SU-DHL-6 (cell line): ENCODE measurements around the gene KRTAP5-8.
"Not testable (repeated sequence)": the region's sequence is repeated elsewhere in the genome, so short reads cannot be mapped to it uniquely, and the experiment has no call there.

Experiments
- H2AFZ ChIP-seq: fragments of 200-600 bp; sonication (generic); 2 replicates; pipeline ENCODE4 v1.6.1; 2014; ENCODE audit warnings: low read depth, mild to moderate bottlenecking, moderate library complexity, mixed read lengths, antibody characterized with exemption, low read length; ENCODE audit not compliant: severe bottlenecking
- H3F3A ChIP-seq: fragments of 200-600 bp; shearing (Covaris generic); 2 replicates; pipeline ENCODE4 v1.6.0; 2016; ENCODE audit warnings: antibody characterized with exemption, mild to moderate bottlenecking; ENCODE audit not compliant: insufficient read depth
- H3K27ac ChIP-seq: fragments of 200-600 bp; sonication (generic); 2 replicates; pipeline ENCODE4 v1.5.1; 2016; ENCODE audit warnings: low read depth, mild to moderate bottlenecking, low read length, moderate library complexity, mixed read lengths
- H3K27me3 ChIP-seq: fragments of 200-600 bp; sonication (generic), shearing (Covaris generic); 2 replicates; pipeline ENCODE4 v1.6.0; 2014; ENCODE audit warnings: mild to moderate bottlenecking, low read length
- H3K36me3 ChIP-seq: fragments of 200-600 bp; sonication (generic); 2 replicates; pipeline ENCODE4 v1.6.1; 2014; ENCODE audit warnings: mild to moderate bottlenecking, low read length, mixed read lengths
- H3K4me2 ChIP-seq: fragments of 300-600, 200-600 bp; shearing (Covaris generic), sonication (generic); 2 replicates; pipeline ENCODE4 v1.6.0; 2014; ENCODE audit warnings: low read length, low read depth, mild to moderate bottlenecking; ENCODE audit not compliant: poor library complexity, severe bottlenecking
- H3K4me3 ChIP-seq: fragments of 200-600 bp; sonication (generic); 2 replicates; pipeline ENCODE4 v1.5.1; 2014; ENCODE audit warnings: antibody characterized with exemption, low read length, mild to moderate bottlenecking, mixed read lengths; ENCODE audit not compliant: insufficient read depth, poor library complexity, severe bottlenecking
- H3K79me2 ChIP-seq: fragments of 200-600 bp; sonication (generic); 2 replicates; pipeline ENCODE4 v1.6.1; 2014; ENCODE audit warnings: mild to moderate bottlenecking, low read length, moderate library complexity; ENCODE audit not compliant: insufficient read depth
- H3K9ac ChIP-seq: fragments of 200-600 bp; sonication (generic); 2 replicates; pipeline ENCODE4 v1.7.0; 2014; ENCODE audit warnings: mild to moderate bottlenecking, low read length
- H3K9me2 ChIP-seq: fragments of 200-600 bp; sonication (generic); replicated peaks from 2 replicates; pipeline ENCODE4 v1.6.1; 2014; ENCODE audit warnings: low read length; ENCODE audit not compliant: insufficient read depth
- H3K9me3 ChIP-seq: fragments of 200-600 bp; sonication (generic); 2 replicates; pipeline ENCODE4 v1.6.1; 2014; ENCODE audit warnings: low read length, mixed read lengths; ENCODE audit not compliant: insufficient read depth
- H4K20me1 ChIP-seq: fragments of 200-600 bp; sonication (generic); 2 replicates; pipeline ENCODE4 v1.6.1; 2014; ENCODE audit warnings: low read depth, mild to moderate bottlenecking, antibody characterized with exemption, low read length, moderate library complexity, mixed read lengths
- EZH2phosphoT487 ChIP-seq: fragments of 200-600 bp; sonication (generic), shearing (Covaris generic); conservative IDR thresholded peaks from 2 replicates; pipeline ENCODE4 v1.6.1; 2018; ENCODE audit warnings: mild to moderate bottlenecking, antibody characterized with exemption, low read length, moderate library complexity, mixed read lengths
- TF ChIP-seq, protein P1 (sequence below): fragments of 200-600 bp; sonication (generic); IDR thresholded peaks from one replicate; pipeline ENCODE4 v1.5.1; 2017; ENCODE audit warnings: antibody characterized with exemption, mild to moderate bottlenecking, low read length, moderate library complexity; ENCODE audit not compliant: insufficient read depth, poor library complexity, severe bottlenecking

KRTAP5-8 gene

DNA sequence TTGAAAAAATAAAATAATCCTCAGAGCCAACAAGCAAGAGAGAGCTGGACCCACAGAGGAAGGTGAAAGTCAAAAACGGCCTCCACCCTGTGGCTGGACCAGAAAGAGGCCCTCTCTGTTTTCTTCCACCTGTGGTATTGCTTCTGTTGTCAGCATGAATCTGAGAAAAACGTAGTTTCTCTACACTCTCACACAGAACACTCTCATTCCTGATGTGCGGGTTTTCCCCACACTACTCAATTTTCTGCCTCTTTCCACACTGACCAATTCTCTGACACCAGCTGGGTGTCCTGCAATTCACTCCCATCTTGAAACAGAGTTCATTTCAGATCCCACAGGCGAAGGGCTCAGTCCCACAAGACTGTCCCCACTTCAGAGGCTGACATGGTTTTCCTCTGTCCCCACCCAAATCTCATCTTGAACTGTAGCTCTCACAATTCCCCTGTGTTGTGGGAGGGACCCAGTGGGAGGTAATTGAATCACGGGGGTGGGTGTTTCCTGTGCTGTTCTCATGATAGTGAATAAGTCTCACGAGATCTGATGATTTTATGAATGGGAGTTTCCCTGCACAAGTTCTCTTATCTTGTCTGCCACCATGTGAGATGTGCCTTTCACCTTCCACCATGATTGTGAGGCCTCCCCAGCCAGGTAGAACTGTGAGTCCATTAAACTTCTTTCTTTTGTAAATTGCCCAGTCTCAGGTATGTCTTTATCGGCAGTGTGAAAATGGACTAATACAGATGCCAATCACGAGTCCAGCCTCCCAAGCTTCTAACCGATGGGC is 2.9 kb downstream of the KRTAP5-8 start:
- H3K27me3 ChIP-seq, H3K27ac ChIP-seq, H3K4me2 ChIP-seq, H3F3A ChIP-seq, H3K79me2 ChIP-seq, H3K9me3 ChIP-seq, H2AFZ ChIP-seq, H3K9me2 ChIP-seq, H3K9ac ChIP-seq, H3K36me3 ChIP-seq, H4K20me1 ChIP-seq, H3K4me3 ChIP-seq: not testable (repeated sequence)

DNA sequence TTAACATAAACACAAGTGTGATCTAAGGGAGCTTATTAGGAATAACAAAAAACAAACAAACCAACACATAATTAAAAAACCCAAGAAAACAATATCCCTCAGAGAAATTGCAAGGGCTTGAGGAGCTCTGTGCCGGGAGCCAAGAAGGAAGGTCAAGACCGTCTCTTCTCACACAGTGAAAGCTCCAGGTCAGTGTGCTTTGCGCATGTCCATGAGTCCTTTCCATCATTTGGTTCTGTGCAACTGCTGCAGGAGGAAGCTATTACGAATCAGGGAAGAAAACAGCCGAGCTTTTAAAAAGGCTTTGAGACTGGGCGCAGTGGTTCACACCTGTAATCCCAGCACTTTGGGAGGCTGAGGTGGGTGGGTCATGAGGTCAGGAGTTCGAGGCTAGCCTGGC is 4.6 kb downstream of the KRTAP5-8 start:
- H3K27ac ChIP-seq, result no peak overlapping the region
- no peak overlapping the region for H3K4me2 ChIP-seq
- H3K27me3 ChIP-seq, result no peaks in the 10 kb centered on the region
- H3K4me3 ChIP-seq, result no peak overlapping the region
- no peak for TF ChIP-seq EZH2phosphoT487
- TF ChIP-seq, protein P1, sequence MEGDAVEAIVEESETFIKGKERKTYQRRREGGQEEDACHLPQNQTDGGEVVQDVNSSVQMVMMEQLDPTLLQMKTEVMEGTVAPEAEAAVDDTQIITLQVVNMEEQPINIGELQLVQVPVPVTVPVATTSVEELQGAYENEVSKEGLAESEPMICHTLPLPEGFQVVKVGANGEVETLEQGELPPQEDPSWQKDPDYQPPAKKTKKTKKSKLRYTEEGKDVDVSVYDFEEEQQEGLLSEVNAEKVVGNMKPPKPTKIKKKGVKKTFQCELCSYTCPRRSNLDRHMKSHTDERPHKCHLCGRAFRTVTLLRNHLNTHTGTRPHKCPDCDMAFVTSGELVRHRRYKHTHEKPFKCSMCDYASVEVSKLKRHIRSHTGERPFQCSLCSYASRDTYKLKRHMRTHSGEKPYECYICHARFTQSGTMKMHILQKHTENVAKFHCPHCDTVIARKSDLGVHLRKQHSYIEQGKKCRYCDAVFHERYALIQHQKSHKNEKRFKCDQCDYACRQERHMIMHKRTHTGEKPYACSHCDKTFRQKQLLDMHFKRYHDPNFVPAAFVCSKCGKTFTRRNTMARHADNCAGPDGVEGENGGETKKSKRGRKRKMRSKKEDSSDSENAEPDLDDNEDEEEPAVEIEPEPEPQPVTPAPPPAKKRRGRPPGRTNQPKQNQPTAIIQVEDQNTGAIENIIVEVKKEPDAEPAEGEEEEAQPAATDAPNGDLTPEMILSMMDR, result no peak
- H2AFZ ChIP-seq, result no peak overlapping the region
- H3K79me2 ChIP-seq, result no peaks in the 10 kb centered on the region
- no peaks in the 10 kb centered on the region for H3K9me2 ChIP-seq
- no peaks in the 10 kb centered on the region for H3K36me3 ChIP-seq
- H4K20me1 ChIP-seq, result no peaks in the 10 kb centered on the region
- no peak overlapping the region for H3K9ac ChIP-seq
- no peaks in the 10 kb centered on the region for H3F3A ChIP-seq
- no peaks in the 10 kb centered on the region for H3K9me3 ChIP-seq

DNA sequence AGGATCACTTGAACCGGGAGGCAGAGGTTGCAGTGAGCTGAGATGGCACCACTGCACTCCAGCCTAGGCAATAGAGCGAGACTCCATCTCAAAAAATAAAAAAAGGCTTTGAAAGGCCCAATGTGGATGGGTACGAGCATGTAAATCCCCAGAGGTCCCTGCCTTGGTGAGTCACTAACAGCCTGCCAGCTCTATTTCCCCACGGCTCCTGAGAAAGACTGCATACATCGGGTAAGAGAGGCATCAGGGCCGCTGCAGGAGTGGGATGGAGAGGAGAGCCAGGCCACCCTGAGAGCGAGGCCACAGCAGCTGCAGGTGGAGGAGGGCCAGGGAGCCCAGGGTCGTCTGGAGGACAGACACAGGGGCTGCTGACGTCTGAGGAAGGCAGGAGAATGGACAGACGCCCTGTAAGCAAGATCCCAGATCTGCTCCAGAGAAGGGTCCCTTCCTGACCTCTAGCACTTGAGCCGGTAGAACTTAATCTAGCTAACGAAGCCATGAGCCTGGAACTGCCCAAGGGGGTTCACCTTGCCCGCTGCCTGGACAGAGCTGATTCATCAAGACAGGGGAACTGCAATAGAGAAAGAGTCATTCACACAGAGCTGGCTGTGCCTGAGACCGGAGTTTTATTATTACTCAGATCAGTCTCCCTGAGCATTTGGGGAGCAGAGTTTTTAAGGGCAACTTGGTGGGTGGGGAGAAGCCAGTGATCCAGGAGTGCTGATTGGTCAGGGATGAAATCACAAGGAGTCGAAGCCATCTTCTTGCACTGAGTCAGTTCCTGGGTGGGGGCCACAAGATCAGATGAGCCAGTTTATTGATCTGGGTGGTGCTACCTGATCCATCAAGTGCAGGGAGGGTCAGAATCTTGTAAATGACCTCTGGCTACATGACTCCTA is 5.3 kb downstream of the KRTAP5-8 start:
- Histone ChIP-seq H3K4me3 (no peak overlapping the region), H3K4me2 (no peak overlapping the region), H3K36me3 (no peaks in the 10 kb centered on the region), H3F3A (no peaks in the 10 kb centered on the region), H2AFZ (no peak overlapping the region), H3K27ac (no peak overlapping the region), H3K9ac (no peak overlapping the region), H3K9me3 (no peaks in the 10 kb centered on the region), H3K79me2 (no peaks in the 10 kb centered on the region), H4K20me1 (no peaks in the 10 kb centered on the region), H3K9me2 (no peaks in the 10 kb centered on the region), H3K27me3 (no peaks in the 10 kb centered on the region)
- TF ChIP-seq EZH2phosphoT487, result no peak
- TF ChIP-seq, protein P1, result no peak

DNA sequence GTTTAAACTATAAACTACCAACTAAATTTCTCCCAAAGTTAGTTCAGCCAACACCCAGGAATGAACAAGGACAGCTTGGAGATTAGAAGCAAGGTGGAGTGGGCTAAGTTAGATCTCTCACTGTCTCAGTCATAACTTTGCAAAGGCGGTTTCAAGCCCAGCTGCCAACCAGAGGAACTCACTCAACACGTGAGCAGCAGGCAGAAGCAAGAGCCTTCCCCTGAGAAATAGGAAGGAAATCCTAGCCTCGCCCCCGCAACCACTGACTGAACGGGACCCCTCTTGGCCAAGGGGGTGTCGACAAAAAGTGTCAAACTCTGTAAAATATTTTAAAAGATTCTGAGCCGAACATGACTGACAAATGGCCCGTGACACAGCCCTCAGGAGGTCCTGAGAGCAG is 6.0 kb downstream of the KRTAP5-8 start:
- no peaks in the 10 kb centered on the region for H3K36me3 ChIP-seq
- no peaks in the 10 kb centered on the region for H3K9me2 ChIP-seq
- H3K9ac ChIP-seq, result no peak overlapping the region
- TF ChIP-seq, protein P1, result no peak
- TF ChIP-seq EZH2phosphoT487, result no peak
- H3F3A ChIP-seq, result no peaks in the 10 kb centered on the region
- H3K4me3 ChIP-seq, result no peak overlapping the region
- no peak overlapping the region for H3K27ac ChIP-seq
- no peaks in the 10 kb centered on the region for H3K9me3 ChIP-seq
- no peaks in the 10 kb centered on the region for H3K79me2 ChIP-seq
- no peaks in the 10 kb centered on the region for H4K20me1 ChIP-seq
- H2AFZ ChIP-seq, result no peak overlapping the region
- no peaks in the 10 kb centered on the region for H3K27me3 ChIP-seq
- H3K4me2 ChIP-seq, result no peak overlapping the region
